K562 (cell line): Measurements from ENCODE around the gene RASGRP4. TPM values are rescaled to one million over a fixed set of nuclear protein-coding genes. Genes with fewer than 3 reads are reported as not detected.

Source experiments
- ATAC-seq: fragments of 200-7000 bp; cut with Tn5 transposase; 3 replicates; pipeline ENCODE4 v1.9.1; 2020; ENCODE audit warnings: moderate library complexity
- BruUV-seq: library from RNA; stranded (reverse); fragments of 400-500 nt; replicated peaks from 2 replicates; lab custom pipeline; 2021; lab: Mats Ljungman, UMichigan
- CTCF ChIA-PET: fragments of 300-600 bp; formaldehyde crosslinking; extraction: SDS; loops from one replicate; lab custom pipeline; 2021; ENCODE audit warnings: low intra/inter-chr PET ratio; lab: Yijun Ruan, JAX
- POLR2A ChIA-PET: fragments of 300-600, 350-650 bp; sonication (Branson Sonifier 250); formaldehyde crosslinking; extraction: SDS; loops from one replicate; lab custom pipeline; 2021; ENCODE audit warnings: antibody characterized with exemption, inconsistent platforms; lab: Yijun Ruan, JAX
- DNase-seq, 4 experiments: peaks; one replicate each; pipeline versions ENCODE4 v3.0.0 to v3.0.0-alpha.2; 2011 to 2018; ENCODE audit warnings: low spot score in 3 of 4, mixed read lengths in 3 of 4; ENCODE audit errors: extremely low read depth in 1 of 4
- FAIRE-seq: peaks from 2 replicates; lab custom pipeline; 2011; peaks lifted over from hg19 to GRCh38; lab: Jason Lieb, UNC
- H2AFZ ChIP-seq: 2 replicates; pipeline ENCODE4 v1.6.0; 2011; ENCODE audit warnings: low read depth, low read length, control low read depth, inconsistent platforms
- H3K27ac ChIP-seq: fragments of 200-600 bp; 3 replicates; pipeline ENCODE4 v1.8.0; 2011; ENCODE audit warnings: low read depth, mild to moderate bottlenecking, control low read depth, inconsistent platforms, low read length, moderate library complexity, mixed read lengths; ENCODE audit errors: extremely low read depth
- H3K27me3 ChIP-seq, 2 experiments: fragments of 300-600 bp in 1 of 2; 2 replicates in 1 of 2; 3 replicates in 1 of 2; pipeline versions ENCODE4 v1.6.0 to v1.8.0; 2011; ENCODE audit warnings: inconsistent platforms in 2 of 2, low read length in 2 of 2, mild to moderate bottlenecking in 1 of 2, mixed read lengths in 1 of 2, moderate library complexity in 1 of 2; ENCODE audit not compliant: control insufficient read depth in 2 of 2, insufficient read depth in 2 of 2
- H3K36me3 ChIP-seq: fragments of 300-600 bp; 3 replicates; pipeline ENCODE4 v1.8.0; 2011; ENCODE audit warnings: mild to moderate bottlenecking, low read length, inconsistent platforms; ENCODE audit not compliant: control insufficient read depth, insufficient read depth
- H3K4me1 ChIP-seq, 2 experiments: fragments of 200-600 bp in 1 of 2; replicated peaks in 1 of 2; 2 replicates in 1 of 2; 3 replicates in 1 of 2; pipeline versions ENCODE4 v1.5.1 to v1.8.0; 2011; ENCODE audit warnings: inconsistent platforms in 2 of 2, low read length in 2 of 2, mild to moderate bottlenecking in 1 of 2, mixed read lengths in 1 of 2, moderate library complexity in 1 of 2; ENCODE audit not compliant: control insufficient read depth in 2 of 2, insufficient read depth in 2 of 2
- H3K4me2 ChIP-seq: 2 replicates; pipeline ENCODE4 v1.6.1; 2011; ENCODE audit warnings: low read length, control low read depth, inconsistent platforms, mixed read lengths; ENCODE audit not compliant: insufficient read depth
- H3K4me3 ChIP-seq: fragments of 200-600 bp; sonication (generic), shearing (Covaris generic); 2 replicates; pipeline ENCODE4 v1.5.1; 2016; ENCODE audit warnings: control low read depth, inconsistent platforms
- H3K79me2 ChIP-seq: fragments of 200-600 bp; 3 replicates; pipeline ENCODE4 v1.8.0; 2011; ENCODE audit warnings: low read length, inconsistent platforms; ENCODE audit not compliant: control insufficient read depth, insufficient read depth
- H3K9ac ChIP-seq, 2 experiments: 2 replicates each; pipeline versions ENCODE4 v1.6.0 to v1.6.1; 2011; ENCODE audit warnings: low read depth in 2 of 2, low read length in 2 of 2, control low read depth in 1 of 2, inconsistent platforms in 1 of 2, mild to moderate bottlenecking in 1 of 2, mixed read lengths in 1 of 2; ENCODE audit not compliant: insufficient read depth in 1 of 2
- H3K9me1 ChIP-seq: one replicate; pipeline ENCODE4 v1.6.0; 2011; ENCODE audit warnings: inconsistent platforms, mild to moderate bottlenecking, low read length, moderate library complexity; ENCODE audit not compliant: control insufficient read depth, insufficient read depth
- H3K9me3 ChIP-seq: replicated peaks from 2 replicates; pipeline ENCODE4 v1.5.1; 2011; ENCODE audit warnings: low read depth, low read length, inconsistent platforms; ENCODE audit not compliant: control insufficient read depth, insufficient read depth
- H4K20me1 ChIP-seq: replicated peaks from 2 replicates; pipeline ENCODE4 v1.6.1; 2011; ENCODE audit warnings: low read length, inconsistent platforms, mixed read lengths; ENCODE audit not compliant: control insufficient read depth, insufficient read depth
- ARNT ChIP-seq, 2 experiments: fragments of 450-650 bp; IDR thresholded peaks; 2 replicates each; pipeline ENCODE4 v1.6.1; 2016; ENCODE audit warnings: mild to moderate bottlenecking in 1 of 2
- CBX3 ChIP-seq, 2 experiments: IDR thresholded peaks; 1 replicate in 1 of 2; 2 replicates in 1 of 2; pipeline ENCODE4 v1.6.1; 2012; ENCODE audit warnings: inconsistent platforms in 2 of 2, low read length in 2 of 2, borderline replicate concordance in 1 of 2, control low read depth in 1 of 2
- EGR1 ChIP-seq: fragments of 450-650 bp; conservative IDR thresholded peaks from 2 replicates; pipeline ENCODE4 v1.6.1; 2017; ENCODE audit warnings: mild to moderate bottlenecking
- MEIS2 ChIP-seq: fragments of 450-650 bp; IDR thresholded peaks from 2 replicates; pipeline ENCODE4 v1.6.1; 2014; ENCODE audit warnings: mild to moderate bottlenecking; ENCODE audit not compliant: partially characterized antibody
- RBM25 ChIP-seq: fragments of 200-400 bp; formaldehyde crosslinking; IDR thresholded peaks from 2 replicates; pipeline ENCODE4 v1.6.1; 2018; ENCODE audit warnings: low read length, low read depth, moderate library complexity; ENCODE audit not compliant: severe bottlenecking
- SOX6 ChIP-seq: fragments of 450-650 bp; IDR thresholded peaks from 2 replicates; pipeline ENCODE4 v1.6.1; 2014; ENCODE audit warnings: mild to moderate bottlenecking
- TGIF2 ChIP-seq: sonication (generic); formaldehyde crosslinking; IDR thresholded peaks from 2 replicates; pipeline ENCODE4 v1.8.1; 2022; ENCODE audit warnings: mild to moderate bottlenecking, missing genetic modification reagents, moderate library complexity
- USF1 ChIP-seq: sonication (generic); formaldehyde crosslinking; IDR thresholded peaks from 2 replicates; pipeline ENCODE4 v1.9.0; 2022; ENCODE audit warnings: mild to moderate bottlenecking, missing genetic modification reagents
- ZNF121 ChIP-seq: sonication (generic); formaldehyde crosslinking; conservative IDR thresholded peaks from 2 replicates; pipeline ENCODE4 v1.8.0; 2022; ENCODE audit warnings: missing genetic modification reagents
- ZNF253 ChIP-seq: fragments of 250-450 bp; sonication (Bioruptor Pico); conservative IDR thresholded peaks from 2 replicates; pipeline ENCODE4 v1.6.1; 2021; ENCODE audit warnings: mild to moderate bottlenecking
- ZNF445 ChIP-seq: fragments of 250-450 bp; sonication (Bioruptor Pico); IDR thresholded peaks from 2 replicates; pipeline ENCODE4 v1.4.0; 2020; ENCODE audit warnings: low read depth, mild to moderate bottlenecking, moderate library complexity
- ZNF644 ChIP-seq: fragments of 200-800 bp; sonication (Bioruptor generic); IDR thresholded peaks from 2 replicates; pipeline ENCODE4 v1.6.1; 2016; ENCODE audit warnings: low read depth, missing genetic modification characterization, missing compliant biosample characterization
- ZNF740 ChIP-seq, 3 experiments: fragments of 200-800 bp in 1 of 3; sonication (Bioruptor generic) in 1 of 3; sonication (generic) in 1 of 3; formaldehyde crosslinking in 1 of 3; IDR thresholded peaks; 2 replicates each; pipeline versions ENCODE4 v1.6.1 to v1.8.0; 2016 to 2022; ENCODE audit warnings: mild to moderate bottlenecking in 2 of 3, missing compliant biosample characterization in 2 of 3, missing genetic modification characterization in 2 of 3, missing genetic modification reagents in 1 of 3
- WGBS: fragments of 100-300 bp; shearing (Covaris generic); methylation state at CpG from one replicate; pipeline ENCODE4 v1.1.6; 2016; ENCODE audit warnings: low coverage, mixed read lengths; ENCODE audit not compliant: insufficient coverage; ENCODE audit errors: missing lambda C conversion rate; 5-methylcytosine and 5-hydroxymethylcytosine counted together
- in situ Hi-C: fragments of 300-500 bp; cut with MboI; formaldehyde crosslinking; loops from 4 replicates; pipeline ENCODE4 v1.15.0; 2018; ENCODE audit warnings: inconsistent platforms, mixed read lengths
- intact Hi-C: fragments of 100-400 bp; cut with micrococcal nuclease; formaldehyde crosslinking; loops from 2 replicates; pipeline ENCODE4 v1.14.2; 2022
- polyA plus RNA-seq, 8 experiments: library from polyadenylated mRNA; depleted of rRNA in 4 of 8; stranded (reverse) in 5 of 8; unstranded in 3 of 8; fragments of >200 nt; fragmentation: Nextera tagmentation in 2 of 8; fragmentation: Illumina TruSeq in 1 of 8; extraction: Ambion mirVana in 2 of 8; extraction: Trizol in 1 of 8; gene quantifications; 2 replicates each; pipeline versions ENCODE4 v1.2.1 to v1.2.3, GENCODE V29; 2011 to 2014; ENCODE audit warnings: inconsistent platforms in 1 of 8, missing spikeins in 1 of 8
- total RNA-seq, 7 experiments: library from RNA; depleted of rRNA in 6 of 7; stranded (reverse); fragments of >200 nt in 6 of 7; fragmentation: Illumina TruSeq in 2 of 7; extraction: Trizol in 2 of 7; gene quantifications; 2 replicates each; pipeline versions ENCODE4 v1.2.1 to v1.2.3, GENCODE V29; 2011 to 2021; ENCODE audit warnings: low replicate concordance in 1 of 7
- TF ChIP-seq, protein P1 (sequence below): fragments of 450-650 bp; IDR thresholded peaks from 2 replicates; pipeline ENCODE4 v1.6.1; 2016; ENCODE audit warnings: low read depth, mild to moderate bottlenecking, moderate library complexity
- TF ChIP-seq, protein P2 (sequence below): fragments of 450-650 bp; IDR thresholded peaks from 2 replicates; pipeline ENCODE4 v1.7.0; 2016; ENCODE audit warnings: borderline replicate concordance
- TF ChIP-seq, protein P3 (sequence below): sonication (generic); formaldehyde crosslinking; IDR thresholded peaks from 2 replicates; pipeline ENCODE4 v1.5.0; 2020; ENCODE audit warnings: missing genetic modification reagents

RASGRP4 gene
- total and polyA plus RNA-seq, 9 of the 15 experiments (the other 6 are each of a cell fraction or from before 2014, with no cell fraction given): 0.39 to 4.6 (median 3.8) TPM

DNA sequence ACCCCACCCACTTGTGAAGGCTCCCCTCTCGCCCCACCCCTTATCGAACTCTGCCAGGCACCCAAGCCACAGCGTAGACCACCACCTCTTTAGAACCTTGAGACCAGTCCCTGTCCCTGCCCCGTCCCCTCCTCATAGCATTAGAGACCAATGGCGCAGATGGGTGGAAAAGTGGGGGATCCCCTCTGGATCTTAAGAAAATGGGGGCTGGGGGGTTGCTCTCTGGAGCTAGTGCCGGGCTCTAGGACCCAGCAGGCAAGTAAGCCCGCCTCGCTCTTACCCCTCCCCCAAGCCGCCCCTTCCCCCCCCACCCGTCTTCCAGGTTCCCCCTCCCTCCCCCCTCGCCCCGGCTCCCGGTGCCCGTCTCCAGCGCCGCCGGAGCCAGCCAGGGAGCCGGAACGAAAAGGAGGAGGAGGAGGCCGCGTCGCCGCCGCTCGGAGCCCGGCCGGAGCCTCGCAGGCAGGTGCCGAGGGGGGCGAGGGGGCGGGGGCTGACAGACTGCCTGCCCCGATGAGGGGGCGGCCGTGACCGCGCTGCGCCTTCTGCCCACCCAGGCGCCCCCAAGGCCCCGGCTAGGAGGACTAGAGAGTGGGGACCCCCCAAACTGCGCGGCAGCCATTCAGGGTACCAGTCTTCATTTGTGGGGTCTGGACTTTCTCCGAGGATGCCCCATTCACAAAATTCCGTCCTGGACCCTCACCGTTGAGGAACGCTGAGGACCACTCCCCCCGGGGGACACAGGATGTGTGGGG, 37.5 kb downstream of the RASGRP4 start, which contains the start of gene SPRED3:
SPRED3 (plus strand) TSS at position 349 of the 752 bp plus-strand sequence. CDS start 1,606 bp downstream, outside the sequence.
- 0 out of 3 replicates have a peak, but pooled peaks cover 2% of the 10 kb centered on the region for H3K79me2 ChIP-seq
- peaks cover 3% of the 10 kb centered on the region; the same call in 1 of the 2 replicates for H4K20me1 ChIP-seq
- intact Hi-C loops (loop anchor here (5.0 kb wide), 2 partner anchors 51 to 146 kb away; partner anchors contain the start of gene CATSPERG), in situ Hi-C loops (no loop called here)
- CTCF ChIA-PET: no interaction called here
- no peak for FAIRE-seq
- H3K4me1 ChIP-seq: peaks cover 16 to 63% of the 10 kb centered on the region in 2 experiments; a peak in 4 of 5 replicates
- peak within 1 kb of the TSS; percentile 70 for H3K4me2 ChIP-seq
- POLR2A ChIA-PET: interaction anchor here (0.9 to 1.7 kb wide), 7 partner anchors 8 to 154 kb away, joined by 3 to 27 read pairs (median 6); partner anchors contain the start of genes FAM98C and PSMD8
- no peak for ATAC-seq
- peak within 1 kb of the TSS; percentile 49 for H3K4me3 ChIP-seq
- peaks cover 29% of the 10 kb centered on the region; the same call in 2 of the 3 replicates for H3K36me3 ChIP-seq
- no peaks in the 10 kb centered on the region for H3K9me3 ChIP-seq
- peak within 1 kb of the TSS; percentile 33; the same call in 1 of the 3 replicates for H3K27ac ChIP-seq
- H2AFZ ChIP-seq: peak within 1 kb of the TSS; percentile 69
- 24% methylated on average over 19 of the region's 46 CpGs for WGBS
- no peaks in the 10 kb centered on the region for H3K27me3 ChIP-seq
- peak within 1 kb of the TSS; percentile 17 to 82; a peak in 3 of 4 replicates for H3K9ac ChIP-seq
- DNase-seq: peak in 3 of 4 experiments; percentile 25 to 50 (median 44)
- BruUV-seq: no TSS peak
- H3K9me1 ChIP-seq: peaks cover 3% of the 10 kb centered on the region
- TF ChIP-seq ZNF445: no peak
- no peak for TF ChIP-seq USF1 (CRISPR knock-in tag)
- TF ChIP-seq ARNT (IDR thresholded peaks at IDR 0.05): no peak
- TF ChIP-seq ZNF740 (CRISPR knock-in tag; IDR thresholded peaks at IDR 0.05): no peak
- peak in 1 of 2 experiments; percentile 71; a peak in 2 of 4 replicates for TF ChIP-seq ZNF740 (tag; IDR thresholded peaks at IDR 0.05)
- no peak for TF ChIP-seq ZNF253 (CRISPR knock-in tag)
- no peak for TF ChIP-seq ZNF121 (CRISPR knock-in tag)
- TF ChIP-seq, protein P1, sequence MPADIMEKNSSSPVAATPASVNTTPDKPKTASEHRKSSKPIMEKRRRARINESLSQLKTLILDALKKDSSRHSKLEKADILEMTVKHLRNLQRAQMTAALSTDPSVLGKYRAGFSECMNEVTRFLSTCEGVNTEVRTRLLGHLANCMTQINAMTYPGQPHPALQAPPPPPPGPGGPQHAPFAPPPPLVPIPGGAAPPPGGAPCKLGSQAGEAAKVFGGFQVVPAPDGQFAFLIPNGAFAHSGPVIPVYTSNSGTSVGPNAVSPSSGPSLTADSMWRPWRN: no peak
- no peak for TF ChIP-seq RBM25
- TF ChIP-seq, protein P2, sequence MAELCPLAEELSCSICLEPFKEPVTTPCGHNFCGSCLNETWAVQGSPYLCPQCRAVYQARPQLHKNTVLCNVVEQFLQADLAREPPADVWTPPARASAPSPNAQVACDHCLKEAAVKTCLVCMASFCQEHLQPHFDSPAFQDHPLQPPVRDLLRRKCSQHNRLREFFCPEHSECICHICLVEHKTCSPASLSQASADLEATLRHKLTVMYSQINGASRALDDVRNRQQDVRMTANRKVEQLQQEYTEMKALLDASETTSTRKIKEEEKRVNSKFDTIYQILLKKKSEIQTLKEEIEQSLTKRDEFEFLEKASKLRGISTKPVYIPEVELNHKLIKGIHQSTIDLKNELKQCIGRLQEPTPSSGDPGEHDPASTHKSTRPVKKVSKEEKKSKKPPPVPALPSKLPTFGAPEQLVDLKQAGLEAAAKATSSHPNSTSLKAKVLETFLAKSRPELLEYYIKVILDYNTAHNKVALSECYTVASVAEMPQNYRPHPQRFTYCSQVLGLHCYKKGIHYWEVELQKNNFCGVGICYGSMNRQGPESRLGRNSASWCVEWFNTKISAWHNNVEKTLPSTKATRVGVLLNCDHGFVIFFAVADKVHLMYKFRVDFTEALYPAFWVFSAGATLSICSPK: no peak
- no peak for TF ChIP-seq TGIF2 (CRISPR knock-in tag)
- no peak for TF ChIP-seq ZNF644 (tag)
- TF ChIP-seq EGR1: peak; percentile 42
- TF ChIP-seq SOX6: no peak
- TF ChIP-seq, protein P3, sequence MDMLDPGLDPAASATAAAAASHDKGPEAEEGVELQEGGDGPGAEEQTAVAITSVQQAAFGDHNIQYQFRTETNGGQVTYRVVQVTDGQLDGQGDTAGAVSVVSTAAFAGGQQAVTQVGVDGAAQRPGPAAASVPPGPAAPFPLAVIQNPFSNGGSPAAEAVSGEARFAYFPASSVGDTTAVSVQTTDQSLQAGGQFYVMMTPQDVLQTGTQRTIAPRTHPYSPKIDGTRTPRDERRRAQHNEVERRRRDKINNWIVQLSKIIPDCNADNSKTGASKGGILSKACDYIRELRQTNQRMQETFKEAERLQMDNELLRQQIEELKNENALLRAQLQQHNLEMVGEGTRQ: no peak
- no peak for TF ChIP-seq MEIS2
- no peak for TF ChIP-seq CBX3 (IDR thresholded peaks at IDR 0.05; ENCODE audit: borderline replicate concordance in 1 of 2, low read length in 2 of 2)
